OCI-M2 (cell line): ENCODE results near the gene MAP1B.

Experiments used
- DNase-seq: peaks from one replicate; lab custom pipeline; 2025; ENCODE audit not compliant: unreplicated experiment; lab: John Stamatoyannopoulos, UW

MAP1B gene

DNA sequence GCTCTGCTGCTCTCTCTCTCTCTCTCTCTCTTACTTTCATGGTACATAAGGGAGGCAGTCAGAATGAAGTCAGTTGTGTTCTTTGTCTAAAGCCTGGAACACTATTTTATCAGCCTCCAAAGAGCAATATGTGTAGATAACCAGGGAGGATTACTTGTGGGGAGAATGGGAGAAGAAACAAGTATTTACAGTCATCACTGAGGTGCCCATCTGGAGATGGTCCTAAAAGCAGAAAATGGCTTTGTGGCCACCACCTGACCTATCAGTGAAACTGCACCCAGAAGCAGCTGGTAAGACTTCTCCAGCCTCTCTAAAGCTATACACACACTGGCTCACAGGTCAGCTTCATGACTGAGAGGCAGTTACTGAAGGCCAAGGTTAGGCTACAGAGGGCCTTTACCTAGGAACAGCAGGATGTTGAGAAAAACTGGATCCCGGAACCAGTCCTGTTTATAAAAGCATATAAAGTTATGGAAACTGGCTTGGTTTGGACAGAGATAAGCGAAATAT, 137.6 kb downstream of the MAP1B start:
- no peak for DNase-seq

- DNase-seq, result no peak
Measured at GRCh38 chr5:72245546-72245945, 138.3 kb downstream of the MAP1B start.

DNA sequence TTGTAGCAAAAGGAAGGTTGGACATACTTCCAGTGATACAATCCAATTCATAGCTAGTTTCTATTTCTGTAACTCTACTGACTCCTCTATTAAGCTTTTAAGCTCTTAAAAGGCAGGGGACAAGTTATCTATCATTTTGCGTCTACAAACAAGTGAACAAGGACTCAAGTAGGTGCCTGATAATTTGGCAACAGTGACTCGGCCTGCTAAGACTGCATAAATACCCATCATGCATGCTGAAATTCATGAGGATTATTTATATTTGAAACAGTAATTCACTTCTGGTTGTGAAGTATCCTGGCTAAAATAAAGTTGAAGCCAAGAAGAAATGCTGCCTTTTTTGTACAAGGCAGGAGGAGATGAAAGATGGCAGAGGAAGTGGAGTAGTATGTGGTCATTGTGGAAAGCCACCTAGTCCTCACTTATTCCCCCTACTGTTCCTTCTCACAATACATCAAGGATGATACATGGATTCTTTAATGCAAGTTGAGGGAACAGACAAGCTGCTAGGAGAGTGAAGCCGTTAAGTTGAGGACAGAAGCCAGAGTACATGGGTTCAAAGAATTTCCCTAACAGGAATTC, 138.8 kb downstream of the MAP1B start:
- no peak for DNase-seq

GRCh38 chr5:72246954-72247442, 139.7 kb downstream of the MAP1B start:
- DNase-seq, result no peak

DNA sequence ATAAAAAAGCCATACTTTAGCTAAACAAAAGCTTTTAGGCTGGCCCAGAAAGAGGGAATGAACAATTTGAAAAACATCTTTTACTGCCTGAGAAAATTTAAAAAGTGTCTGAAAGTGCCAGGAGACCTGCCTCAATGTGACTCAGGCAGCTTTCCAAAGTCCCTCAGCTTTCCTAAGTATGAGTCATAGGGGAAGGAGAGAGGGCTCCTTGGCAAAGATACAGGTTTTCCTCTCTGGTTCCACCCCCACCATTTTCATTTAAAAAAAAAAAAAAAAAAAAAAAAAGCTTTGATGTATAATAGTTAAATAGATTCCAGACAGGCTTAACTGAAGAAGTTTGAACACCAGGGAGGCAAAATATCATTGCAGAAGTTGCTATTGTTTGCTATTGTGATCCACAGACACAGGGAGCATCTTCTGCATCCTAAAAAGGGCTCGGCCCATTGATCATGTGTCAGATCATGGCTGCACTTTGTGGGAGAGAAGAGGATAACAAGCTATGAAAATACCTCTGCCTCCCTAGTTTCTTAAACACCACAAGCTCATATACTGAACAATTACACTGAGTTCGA, 141.2 kb downstream of the MAP1B start:
- no peak for DNase-seq

- no peak for DNase-seq
Measured at GRCh38 chr5:72251386-72251785, 144.1 kb downstream of the MAP1B start.

- no peak for DNase-seq
Measured at GRCh38 chr5:72252008-72252407, 144.7 kb downstream of the MAP1B start.

- no peak for DNase-seq
Measured at GRCh38 chr5:72252574-72253155, 145.4 kb downstream of the MAP1B start.

- DNase-seq, result no peak
Measured at GRCh38 chr5:72255237-72255636, 148.0 kb downstream of the MAP1B start.

- no peak for DNase-seq
Measured at GRCh38 chr5:72255670-72256069, 148.4 kb downstream of the MAP1B start.

- DNase-seq, result no peak
Measured at GRCh38 chr5:72256536-72256935, 149.3 kb downstream of the MAP1B start.
